UCSD-AML1 (cell line): ENCODE measurements around the gene LRBA.
A peak's percentile ranks its signal among the peaks of the same experiment; 100 is the strongest.
"Not testable (repeated sequence)": the region's sequence is repeated elsewhere in the genome, so short reads cannot be mapped to it uniquely, and the experiment has no call there.

Experiments
- DNase-seq: peaks from one replicate; lab custom pipeline; 2025; ENCODE audit not compliant: unreplicated experiment; lab: John Stamatoyannopoulos, UW

The LRBA gene

DNA sequence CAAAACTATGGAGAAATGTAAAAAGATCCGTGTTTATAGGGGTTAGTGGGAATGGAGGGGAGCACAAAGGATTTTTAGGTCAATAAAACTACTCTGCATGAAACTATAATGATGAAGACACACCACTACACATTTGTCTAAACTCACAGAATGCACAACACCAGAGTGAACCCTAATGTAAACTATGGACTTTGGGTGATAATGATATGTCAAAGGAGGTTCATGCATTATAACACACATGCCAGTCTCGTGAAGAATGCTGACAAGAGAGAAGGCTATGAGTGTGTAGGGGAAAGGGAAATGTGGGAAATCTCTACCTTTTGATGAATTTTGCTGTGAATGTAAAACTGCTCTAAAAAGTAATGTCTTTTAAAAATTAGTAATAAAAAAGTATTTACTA, 249.9 kb downstream of the LRBA start:
- no peak for DNase-seq

GRCh38 chr4:150751648-150752047, 263.4 kb downstream of the LRBA start:
- no peak for DNase-seq

DNA sequence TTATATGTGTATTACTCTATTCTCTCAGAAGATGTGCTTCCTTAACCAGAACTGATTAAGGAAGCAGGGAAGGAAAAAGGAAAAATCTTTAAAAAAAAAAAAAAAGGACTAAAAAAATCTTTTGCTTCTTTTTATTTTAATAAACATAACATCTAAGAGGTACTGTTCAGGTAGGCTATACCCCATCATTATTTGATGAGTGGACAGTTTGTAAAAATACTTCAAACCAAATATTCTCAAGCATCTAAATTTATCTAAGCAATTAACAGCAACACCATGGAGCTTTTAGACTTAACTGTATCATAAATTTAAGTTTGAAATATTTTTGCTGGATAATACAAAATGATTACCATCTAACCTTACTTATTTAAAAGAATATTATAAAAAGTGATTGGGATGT, 264.3 kb downstream of the LRBA start:
- DNase-seq, result no peak

- DNase-seq, result no peak
These were observed 268.9 kb downstream of the LRBA start for GRCh38 chr4:150746156-150746555.

DNA sequence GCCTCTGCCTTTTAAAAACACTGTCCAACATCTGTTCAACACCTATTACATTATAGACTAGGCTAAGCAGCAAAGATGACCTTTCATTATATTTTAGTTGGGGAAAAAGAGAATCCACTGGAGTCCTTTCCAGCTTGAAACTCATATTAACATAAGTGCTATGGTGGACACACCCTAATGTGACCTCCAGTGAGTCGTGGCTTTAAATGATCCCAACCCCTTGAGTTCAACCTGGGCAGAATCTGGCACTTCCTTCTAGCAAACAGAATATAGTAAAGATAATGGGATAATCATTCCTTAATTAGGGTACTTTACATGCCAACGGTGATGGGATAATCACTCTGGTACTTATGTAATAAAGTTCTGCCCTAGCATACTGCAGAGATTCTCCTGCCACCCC, 270.5 kb downstream of the LRBA start:
- no peak for DNase-seq

DNA sequence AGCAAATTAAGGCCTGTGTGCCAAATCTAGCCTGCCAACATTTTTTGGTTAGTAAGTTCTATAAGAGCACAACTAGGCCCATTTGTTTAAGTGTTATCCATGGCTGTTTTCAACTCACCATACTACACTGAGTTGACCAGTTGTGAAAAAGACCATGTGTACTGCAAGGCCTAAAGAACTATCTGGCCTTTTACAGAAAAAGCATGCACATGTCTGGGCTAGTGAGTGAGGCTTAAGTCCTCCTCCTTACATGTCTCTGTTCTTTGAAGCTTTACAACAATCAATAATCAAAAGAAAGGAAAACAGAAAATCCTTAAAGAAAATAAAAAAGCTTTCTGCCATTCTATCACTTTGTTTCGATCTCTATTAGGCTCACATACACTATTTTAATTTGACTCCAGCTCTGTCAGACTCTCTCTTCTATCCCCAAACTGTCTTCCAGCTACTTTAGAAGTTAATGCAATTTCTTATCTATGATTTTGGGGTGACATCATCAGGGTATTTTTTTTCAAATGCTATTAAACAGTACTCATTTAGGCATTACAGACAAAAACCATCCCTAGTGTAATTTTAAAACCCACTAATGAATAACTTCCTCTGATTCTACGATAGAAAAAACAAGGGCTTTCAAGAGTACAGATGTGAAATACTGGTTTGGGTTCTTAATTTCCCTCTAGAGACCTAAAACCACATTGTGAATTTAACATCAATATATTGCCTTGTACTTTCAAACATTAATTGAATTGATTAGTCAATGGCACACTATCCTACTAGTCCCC, 271.3 kb downstream of the LRBA start:
- DNase-seq, result no peak

DNA sequence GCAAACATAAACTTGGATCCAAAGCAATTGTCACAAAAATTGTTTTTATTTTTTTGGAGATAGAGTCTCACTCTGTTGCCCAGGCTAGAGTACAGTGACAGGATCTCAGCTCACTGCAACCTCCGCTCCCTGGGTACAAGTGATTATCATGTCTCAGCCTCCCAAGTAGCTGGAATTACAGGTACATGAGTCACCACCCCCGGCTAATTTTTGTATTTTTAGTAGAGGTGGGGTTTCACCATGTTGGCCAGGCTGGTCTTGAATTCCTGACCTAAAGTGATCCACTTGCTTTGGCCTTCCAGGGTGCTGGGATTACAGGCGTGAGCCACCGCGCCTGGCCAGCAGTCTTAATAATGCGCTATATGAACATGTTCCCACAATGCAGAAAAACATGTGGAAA, 272.2 kb downstream of the LRBA start:
- DNase-seq, result not testable (repeated sequence)

GRCh38 chr4:150739591-150739990, 275.5 kb downstream of the LRBA start:
- no peak for DNase-seq

- DNase-seq, result no peak
These were observed 289.0 kb downstream of the LRBA start for GRCh38 chr4:150725957-150726523.

GRCh38 chr4:150723727-150724411, 291.2 kb downstream of the LRBA start:
- DNase-seq, result no peak

- DNase-seq, result peak; percentile 30
These were observed 292.1 kb downstream of the LRBA start for GRCh38 chr4:150722908-150723362.

DNA sequence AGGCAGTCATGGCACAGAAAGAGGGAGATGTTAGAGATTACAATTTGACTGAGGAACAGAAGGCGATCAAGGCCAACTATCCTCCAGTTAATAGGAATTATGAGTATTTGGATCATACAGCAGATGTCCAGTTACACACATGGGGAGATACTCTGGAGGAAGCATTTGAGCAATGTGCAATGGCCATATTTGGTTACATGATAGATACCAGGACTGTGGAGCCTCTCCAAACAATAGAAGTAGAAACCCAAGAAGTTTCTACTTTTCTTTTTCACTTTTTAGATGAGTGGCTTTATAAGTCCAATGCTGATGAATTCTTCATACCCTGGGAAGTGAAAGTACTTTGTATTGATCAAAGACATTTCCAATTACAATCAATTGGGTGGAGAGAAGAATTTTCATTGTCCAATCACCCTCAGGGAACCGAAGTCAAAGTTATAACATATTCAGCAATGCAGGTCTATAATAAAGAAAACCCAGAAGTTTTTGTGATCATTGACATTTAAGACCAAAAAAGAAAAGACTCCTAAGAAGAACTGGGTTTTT, 294.0 kb downstream of the LRBA start:
- DNase-seq, result no peak

GRCh38 chr4:150717952-150718351, 297.1 kb downstream of the LRBA start:
- no peak for DNase-seq

DNA sequence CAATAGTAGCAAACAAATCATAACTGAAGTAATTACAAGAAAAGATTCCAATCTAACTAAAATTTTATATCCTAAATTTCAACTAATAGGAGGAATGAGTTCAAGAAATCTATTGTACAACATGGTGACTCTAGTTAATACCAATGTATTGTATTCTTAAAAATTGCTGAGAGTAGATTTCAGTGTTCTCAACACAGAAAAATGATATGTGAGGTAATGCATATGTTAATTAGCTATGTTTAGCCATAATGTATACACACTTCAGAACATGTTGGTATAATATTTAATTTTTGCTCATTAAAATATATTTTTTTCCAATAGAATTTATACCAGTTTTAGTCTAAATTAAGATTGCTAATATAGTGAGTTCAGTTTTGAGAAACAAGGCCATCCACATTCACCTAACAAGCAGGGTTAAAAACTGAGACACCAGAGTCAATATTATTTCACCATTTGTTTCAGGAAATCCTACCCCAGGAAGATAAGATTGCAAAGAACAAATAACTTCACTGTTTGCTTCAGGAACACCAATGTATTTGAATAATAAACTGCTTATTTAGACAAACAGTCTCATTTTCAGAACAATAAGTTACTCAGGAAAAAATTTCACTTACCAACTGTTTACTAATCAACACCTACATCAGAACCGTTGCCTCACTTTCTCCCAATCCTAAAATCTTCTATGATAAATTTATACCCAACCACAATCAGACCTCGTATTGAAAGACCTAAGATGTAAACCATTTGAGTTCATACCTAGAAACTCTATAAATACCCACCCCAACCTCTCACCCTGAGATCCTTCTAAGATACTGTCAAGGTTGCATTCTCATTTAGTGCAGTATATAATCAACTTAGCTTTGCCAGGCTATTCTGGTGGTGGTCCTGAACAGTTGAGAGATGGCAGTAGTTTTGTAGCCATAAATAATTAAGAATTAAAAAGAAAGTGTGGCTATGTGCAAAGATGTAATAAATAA, 300.3 kb downstream of the LRBA start:
- no peak for DNase-seq

GRCh38 chr4:150713251-150713650, 301.8 kb downstream of the LRBA start:
- no peak for DNase-seq

DNA sequence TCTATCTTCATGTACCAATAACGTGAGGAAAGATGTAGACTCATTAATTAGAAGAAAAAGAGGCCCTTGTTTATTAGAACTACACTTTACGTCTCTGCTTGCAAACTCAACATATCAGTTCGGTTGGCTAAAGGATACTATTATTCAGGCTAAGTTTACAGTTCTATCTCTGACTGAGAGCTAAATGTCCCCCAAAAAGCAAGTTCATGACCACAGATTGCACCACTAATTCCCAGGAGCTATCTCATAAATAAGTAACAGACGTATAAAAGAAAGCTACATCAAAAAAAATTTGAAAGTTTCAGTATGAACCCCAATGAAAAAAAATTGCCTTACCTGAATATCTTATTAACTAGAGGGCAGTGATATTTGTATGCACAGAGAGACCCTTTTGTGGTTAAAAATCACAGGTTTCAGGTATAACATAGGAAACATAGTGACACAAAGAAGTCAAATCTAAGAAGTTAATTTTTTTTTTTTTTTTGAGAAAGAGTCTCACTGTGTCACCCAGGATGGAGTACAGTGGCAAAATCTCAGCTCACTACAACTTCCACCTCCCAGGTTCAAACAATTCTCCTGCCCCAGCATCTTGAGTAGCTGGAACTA, 304.2 kb downstream of the LRBA start:
- no peak for DNase-seq

DNA sequence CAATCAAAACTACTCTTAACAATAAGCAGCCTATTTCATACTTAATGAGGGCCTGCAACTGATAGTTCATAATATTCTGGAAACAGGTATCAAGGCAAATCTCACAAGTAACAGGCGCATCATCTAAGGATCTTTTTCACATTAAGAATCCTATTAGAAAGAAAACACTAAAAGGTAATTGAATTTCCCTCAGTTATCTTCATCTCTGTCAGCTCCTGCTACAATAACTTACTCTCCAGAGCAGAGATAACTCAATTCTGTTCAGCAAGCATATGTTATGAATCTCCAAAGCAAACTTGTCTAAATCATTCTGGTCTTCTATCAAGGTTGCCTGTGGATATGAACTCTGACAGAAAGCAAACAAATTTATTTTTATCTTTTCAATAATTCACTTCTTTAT, 307.1 kb downstream of the LRBA start:
- no peak for DNase-seq

DNA sequence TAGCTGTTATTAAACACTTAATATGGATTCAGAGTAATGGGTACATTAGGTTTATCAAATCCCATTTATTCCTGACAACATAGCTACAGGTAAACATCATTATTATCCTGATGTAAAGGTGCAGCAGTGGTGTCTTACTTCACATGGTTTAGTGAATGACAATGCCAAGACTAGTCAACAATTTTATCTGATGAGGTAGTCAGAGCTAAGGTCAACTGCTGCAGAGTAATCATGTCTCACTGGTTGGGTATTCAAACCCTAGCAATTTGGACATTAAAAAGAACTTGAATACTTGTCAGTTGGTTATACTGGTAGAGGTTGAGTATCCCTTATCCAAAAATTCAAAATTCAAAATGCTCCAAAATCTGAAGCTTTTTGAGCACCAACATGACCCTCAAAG, 315.5 kb downstream of the LRBA start:
- DNase-seq, result no peak

DNA sequence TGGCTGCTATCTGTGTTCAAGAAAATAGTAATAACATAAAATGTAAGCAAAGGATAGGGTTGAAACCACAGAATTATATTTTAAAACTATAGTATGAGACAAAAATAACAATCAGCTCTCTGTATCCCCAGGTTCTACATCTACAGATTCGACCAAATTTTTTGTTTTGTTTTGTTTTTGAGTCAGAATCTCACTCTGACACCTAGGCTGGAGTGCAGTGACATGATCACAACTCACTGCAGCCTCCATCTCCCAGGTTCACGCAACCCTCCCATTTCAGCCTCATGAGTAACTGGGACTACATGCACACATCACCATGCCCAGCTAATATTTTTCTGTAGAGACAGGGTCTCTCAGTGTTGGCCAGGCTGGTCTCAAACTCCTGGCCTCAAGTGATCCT, 319.9 kb downstream of the LRBA start:
- DNase-seq, result no peak

DNA sequence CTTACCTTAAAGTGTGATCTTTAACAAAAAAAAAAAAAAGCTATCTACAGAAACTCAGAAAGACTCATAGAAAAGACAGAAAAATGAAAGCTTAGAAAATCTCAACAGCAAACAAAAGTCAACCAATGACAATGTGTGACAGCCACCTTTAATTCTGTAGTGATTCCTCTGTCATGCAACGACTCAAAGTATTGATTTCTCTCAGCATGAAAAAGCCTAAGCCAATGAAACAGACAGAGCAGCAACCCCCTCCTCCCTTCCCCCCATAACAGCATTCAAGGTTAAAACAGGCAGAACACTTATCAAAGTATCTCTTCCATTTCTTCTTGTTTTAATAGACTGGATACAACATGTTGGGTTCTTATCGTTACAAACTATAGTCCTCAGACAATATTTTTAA, 320.6 kb downstream of the LRBA start:
- no peak for DNase-seq
